ENCODE results near the gene UNC13C.

Gene UNC13C

DNA sequence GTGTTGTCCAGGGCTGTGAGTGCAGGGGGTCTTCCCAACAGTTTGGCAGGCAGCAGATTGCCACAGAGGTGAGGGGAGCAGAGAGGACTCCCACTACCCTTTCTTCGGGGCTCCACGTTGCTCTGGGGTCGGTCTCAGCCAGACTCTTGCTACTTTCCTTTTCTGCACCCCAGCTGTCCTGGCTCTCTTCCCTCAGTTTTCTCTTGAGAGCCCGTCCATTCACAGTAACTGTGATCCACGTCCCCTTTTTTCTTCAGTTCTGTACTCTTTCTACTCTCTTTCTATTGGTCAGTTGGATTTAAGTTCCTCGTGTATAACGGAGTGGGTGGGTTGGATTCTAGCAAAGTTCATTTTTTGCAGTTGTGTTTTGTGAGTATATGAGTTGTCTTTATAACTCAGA is 105.8 kb downstream of the UNC13C start:
- Histone ChIP-seq H3K9me3 (replicated peaks; ENCODE audit: low read length) (no peaks in the 10 kb centered on the region), H3K4me3 (ENCODE audit: low read length) (no peak overlapping the region), H3K9ac (ENCODE audit: low read depth, low read length) (no peak overlapping the region), H3K4me2 (ENCODE audit: low read length) (no peak overlapping the region), H3K27me3 (ENCODE audit: control insufficient read depth, insufficient read depth, low read length) (no peaks in the 10 kb centered on the region), H3K36me3 (ENCODE audit: insufficient read depth, low read length) (no peaks in the 10 kb centered on the region), H3K4me1 (ENCODE audit: control insufficient read depth, insufficient read depth, low read length) (no peaks in the 10 kb centered on the region)

DNA sequence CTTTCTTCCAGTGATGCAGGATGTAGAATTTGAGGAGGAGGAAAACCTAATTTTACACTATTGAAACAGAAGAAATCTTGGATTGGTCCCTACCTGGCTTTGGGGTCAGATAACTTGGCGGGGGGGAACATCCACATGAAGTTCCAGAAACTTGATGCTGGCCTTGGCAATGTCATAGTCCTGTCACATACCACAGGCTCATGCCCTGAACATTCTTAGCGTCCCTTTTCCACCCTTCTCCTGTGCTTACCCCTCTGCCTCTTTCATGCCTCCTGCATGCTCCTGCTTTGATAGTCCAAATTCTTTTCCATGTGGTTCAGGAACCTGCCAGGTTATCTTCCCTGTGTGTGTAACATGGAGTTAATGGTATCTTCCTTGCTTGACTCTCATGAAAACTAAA is 110.6 kb downstream of the UNC13C start:
- H3K9ac ChIP-seq (ENCODE audit: low read depth, low read length): no peak overlapping the region
- no peaks in the 10 kb centered on the region for H3K36me3 ChIP-seq (ENCODE audit: insufficient read depth, low read length)
- no peaks in the 10 kb centered on the region for H3K9me3 ChIP-seq (replicated peaks; ENCODE audit: low read length)
- no peaks in the 10 kb centered on the region for H3K4me1 ChIP-seq (ENCODE audit: control insufficient read depth, insufficient read depth, low read length)
- H3K4me3 ChIP-seq (ENCODE audit: low read length): no peak overlapping the region
- no peak overlapping the region for H3K4me2 ChIP-seq (ENCODE audit: low read length)
- H3K27me3 ChIP-seq (ENCODE audit: control insufficient read depth, insufficient read depth, low read length): no peaks in the 10 kb centered on the region

DNA sequence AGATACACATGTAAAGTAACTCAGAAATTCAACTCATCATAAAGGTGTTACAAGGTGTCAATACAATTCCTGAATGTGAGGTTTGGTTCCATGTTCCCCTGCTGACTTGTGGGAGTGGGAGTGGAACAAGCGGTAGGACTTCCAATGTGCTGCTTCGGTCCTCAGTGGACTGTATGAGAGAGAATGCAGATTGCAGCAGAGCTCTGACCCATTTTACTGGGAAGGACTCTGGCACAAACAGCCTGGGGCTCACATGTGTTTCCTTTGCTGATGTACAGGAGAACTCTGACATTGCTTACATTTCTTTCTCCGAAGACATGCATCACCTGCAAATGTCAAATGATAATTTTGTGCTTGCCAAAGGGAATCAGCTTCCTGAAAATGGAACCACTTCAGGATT is 111.5 kb downstream of the UNC13C start:
- Histone ChIP-seq H3K36me3 (ENCODE audit: insufficient read depth, low read length) (no peaks in the 10 kb centered on the region), H3K4me1 (ENCODE audit: control insufficient read depth, insufficient read depth, low read length) (no peaks in the 10 kb centered on the region), H3K4me3 (ENCODE audit: low read length) (no peak overlapping the region), H3K9me3 (replicated peaks; ENCODE audit: low read length) (peaks cover 3% of the 10 kb centered on the region), H3K27me3 (ENCODE audit: control insufficient read depth, insufficient read depth, low read length) (no peaks in the 10 kb centered on the region), H3K9ac (ENCODE audit: low read depth, low read length) (no peak overlapping the region), H3K4me2 (ENCODE audit: low read length) (no peak overlapping the region)

- H3K9me3 ChIP-seq (replicated peaks; ENCODE audit: low read length): peaks cover 3% of the 10 kb centered on the region
- H3K4me2 ChIP-seq (ENCODE audit: low read length): no peak overlapping the region
- no peak overlapping the region for H3K4me3 ChIP-seq (ENCODE audit: low read length)
- H3K4me1 ChIP-seq (ENCODE audit: control insufficient read depth, insufficient read depth, low read length): no peaks in the 10 kb centered on the region
- H3K36me3 ChIP-seq (ENCODE audit: insufficient read depth, low read length): no peaks in the 10 kb centered on the region
- H3K9ac ChIP-seq (ENCODE audit: low read depth, low read length): no peak overlapping the region
- no peaks in the 10 kb centered on the region for H3K27me3 ChIP-seq (ENCODE audit: control insufficient read depth, insufficient read depth, low read length)
Measured at GRCh38 chr15:54091651-54092050, 113.4 kb downstream of the UNC13C start.

GRCh38 chr15:54094661-54095060 is 116.4 kb downstream of the UNC13C start:
- H3K4me3 ChIP-seq (ENCODE audit: low read length): no peak overlapping the region
- H3K4me2 ChIP-seq (ENCODE audit: low read length): no peak overlapping the region
- peaks cover 3% of the 10 kb centered on the region for H3K9me3 ChIP-seq (replicated peaks; ENCODE audit: low read length)
- H3K4me1 ChIP-seq (ENCODE audit: control insufficient read depth, insufficient read depth, low read length): no peaks in the 10 kb centered on the region
- H3K9ac ChIP-seq (ENCODE audit: low read depth, low read length): no peak overlapping the region
- H3K27me3 ChIP-seq (ENCODE audit: control insufficient read depth, insufficient read depth, low read length): no peaks in the 10 kb centered on the region
- no peaks in the 10 kb centered on the region for H3K36me3 ChIP-seq (ENCODE audit: insufficient read depth, low read length)

GRCh38 chr15:54097019-54097418 is 118.8 kb downstream of the UNC13C start:
- H3K9ac ChIP-seq (ENCODE audit: low read depth, low read length): no peak overlapping the region
- H3K4me3 ChIP-seq (ENCODE audit: low read length): no peak overlapping the region
- H3K36me3 ChIP-seq (ENCODE audit: insufficient read depth, low read length): no peaks in the 10 kb centered on the region
- no peaks in the 10 kb centered on the region for H3K4me1 ChIP-seq (ENCODE audit: control insufficient read depth, insufficient read depth, low read length)
- peaks cover 3% of the 10 kb centered on the region for H3K9me3 ChIP-seq (replicated peaks; ENCODE audit: low read length)
- no peaks in the 10 kb centered on the region for H3K27me3 ChIP-seq (ENCODE audit: control insufficient read depth, insufficient read depth, low read length)
- no peak overlapping the region for H3K4me2 ChIP-seq (ENCODE audit: low read length)

GRCh38 chr15:54099010-54099409 is 120.8 kb downstream of the UNC13C start:
- Histone ChIP-seq H3K36me3 (ENCODE audit: insufficient read depth, low read length) (no peaks in the 10 kb centered on the region), H3K4me2 (ENCODE audit: low read length) (no peak overlapping the region), H3K4me1 (ENCODE audit: control insufficient read depth, insufficient read depth, low read length) (no peaks in the 10 kb centered on the region), H3K9me3 (replicated peaks; ENCODE audit: low read length) (peaks cover 3% of the 10 kb centered on the region), H3K4me3 (ENCODE audit: low read length) (no peak overlapping the region), H3K27me3 (ENCODE audit: control insufficient read depth, insufficient read depth, low read length) (no peaks in the 10 kb centered on the region), H3K9ac (ENCODE audit: low read depth, low read length) (no peak overlapping the region)

GRCh38 chr15:54101664-54102270 is 123.5 kb downstream of the UNC13C start:
- Histone ChIP-seq H3K9ac (ENCODE audit: low read depth, low read length) (no peak overlapping the region), H3K4me2 (ENCODE audit: low read length) (no peak overlapping the region), H3K36me3 (ENCODE audit: insufficient read depth, low read length) (no peaks in the 10 kb centered on the region), H3K9me3 (replicated peaks; ENCODE audit: low read length) (peaks cover 6% of the 10 kb centered on the region), H3K4me3 (ENCODE audit: low read length) (no peak overlapping the region), H3K27me3 (ENCODE audit: control insufficient read depth, insufficient read depth, low read length) (no peaks in the 10 kb centered on the region), H3K4me1 (ENCODE audit: control insufficient read depth, insufficient read depth, low read length) (no peaks in the 10 kb centered on the region)

GRCh38 chr15:54102704-54103103 is 124.5 kb downstream of the UNC13C start:
- H3K36me3 ChIP-seq (ENCODE audit: insufficient read depth, low read length): no peaks in the 10 kb centered on the region
- no peaks in the 10 kb centered on the region for H3K27me3 ChIP-seq (ENCODE audit: control insufficient read depth, insufficient read depth, low read length)
- no peak overlapping the region for H3K4me2 ChIP-seq (ENCODE audit: low read length)
- no peak overlapping the region for H3K4me3 ChIP-seq (ENCODE audit: low read length)
- no peak overlapping the region for H3K9ac ChIP-seq (ENCODE audit: low read depth, low read length)
- H3K9me3 ChIP-seq (replicated peaks; ENCODE audit: low read length): peaks cover 6% of the 10 kb centered on the region
- no peaks in the 10 kb centered on the region for H3K4me1 ChIP-seq (ENCODE audit: control insufficient read depth, insufficient read depth, low read length)

GRCh38 chr15:54109014-54109413 is 130.8 kb downstream of the UNC13C start:
- H3K36me3 ChIP-seq (ENCODE audit: insufficient read depth, low read length): no peaks in the 10 kb centered on the region
- H3K9ac ChIP-seq (ENCODE audit: low read depth, low read length): no peak overlapping the region
- H3K27me3 ChIP-seq (ENCODE audit: control insufficient read depth, insufficient read depth, low read length): no peaks in the 10 kb centered on the region
- peaks cover 6% of the 10 kb centered on the region for H3K9me3 ChIP-seq (replicated peaks; ENCODE audit: low read length)
- H3K4me1 ChIP-seq (ENCODE audit: control insufficient read depth, insufficient read depth, low read length): no peaks in the 10 kb centered on the region
- no peak overlapping the region for H3K4me2 ChIP-seq (ENCODE audit: low read length)
- H3K4me3 ChIP-seq (ENCODE audit: low read length): no peak overlapping the region

GRCh38 chr15:54119051-54119450 is 140.8 kb downstream of the UNC13C start:
- no peaks in the 10 kb centered on the region for H3K9me3 ChIP-seq (replicated peaks; ENCODE audit: low read length)
- no peaks in the 10 kb centered on the region for H3K27me3 ChIP-seq (ENCODE audit: control insufficient read depth, insufficient read depth, low read length)
- no peak overlapping the region for H3K4me2 ChIP-seq (ENCODE audit: low read length)
- no peaks in the 10 kb centered on the region for H3K36me3 ChIP-seq (ENCODE audit: insufficient read depth, low read length)
- H3K4me1 ChIP-seq (ENCODE audit: control insufficient read depth, insufficient read depth, low read length): no peaks in the 10 kb centered on the region
- no peak overlapping the region for H3K9ac ChIP-seq (ENCODE audit: low read depth, low read length)
- no peak overlapping the region for H3K4me3 ChIP-seq (ENCODE audit: low read length)

DNA sequence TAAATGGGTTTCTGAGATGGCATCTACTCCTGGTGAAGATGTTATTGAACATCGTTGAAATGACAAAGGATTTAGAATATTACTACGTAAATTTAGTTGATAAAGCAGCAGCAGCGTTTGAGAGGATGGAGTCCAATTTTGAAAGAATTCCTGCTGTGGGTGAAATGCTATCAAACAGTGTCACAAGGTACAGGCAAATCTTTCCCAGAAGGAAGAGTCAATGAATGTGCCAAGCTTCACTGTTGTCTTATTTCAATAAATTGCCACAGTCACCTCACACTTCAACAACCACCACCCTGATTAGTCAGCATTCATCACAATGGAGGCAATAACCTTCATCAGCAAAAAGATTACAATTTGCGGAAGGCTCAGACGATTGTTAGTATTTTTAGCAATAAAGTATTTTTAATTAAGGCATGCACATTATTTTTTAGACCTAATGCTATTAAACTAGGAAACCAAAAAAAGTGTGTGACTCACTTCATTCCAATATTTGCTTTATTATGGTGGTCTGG is 142.8 kb downstream of the UNC13C start:
- Histone ChIP-seq H3K27me3 (ENCODE audit: control insufficient read depth, insufficient read depth, low read length) (no peaks in the 10 kb centered on the region), H3K4me3 (ENCODE audit: low read length) (no peak overlapping the region), H3K36me3 (ENCODE audit: insufficient read depth, low read length) (no peaks in the 10 kb centered on the region), H3K4me2 (ENCODE audit: low read length) (no peak overlapping the region), H3K9me3 (replicated peaks; ENCODE audit: low read length) (no peaks in the 10 kb centered on the region), H3K4me1 (ENCODE audit: control insufficient read depth, insufficient read depth, low read length) (no peaks in the 10 kb centered on the region), H3K9ac (ENCODE audit: low read depth, low read length) (no peak overlapping the region)

Measured in skeletal muscle satellite cell (primary cell).